Effector memory CD4-positive, alpha-beta T cell (primary cell): ENCODE measurements around the gene P2RX2.

Experiments used
- DNase-seq, 3 donors: peaks; one replicate each; pipeline ENCODE4 v3.0.0-alpha.2; 2020
- H3K27ac ChIP-seq: 2 replicates; pipeline ENCODE4 v1.7.0; 2013; ENCODE audit warnings: mild to moderate bottlenecking, low read length, moderate library complexity; ENCODE audit not compliant: insufficient read depth, poor library complexity, severe bottlenecking
- H3K27me3 ChIP-seq: replicated peaks from 2 replicates; pipeline ENCODE4 v1.7.0; 2013; ENCODE audit warnings: mild to moderate bottlenecking, low read length; ENCODE audit not compliant: insufficient read depth, control insufficient read depth, poor library complexity, severe bottlenecking
- H3K36me3 ChIP-seq: 2 replicates; pipeline ENCODE4 v1.7.0; 2013; ENCODE audit warnings: mild to moderate bottlenecking, low read length, moderate library complexity; ENCODE audit not compliant: control insufficient read depth, insufficient read depth
- H3K4me1 ChIP-seq: 2 replicates; pipeline ENCODE4 v1.7.0; 2013; ENCODE audit warnings: low read length, mild to moderate bottlenecking; ENCODE audit not compliant: control insufficient read depth, insufficient read depth, poor library complexity, severe bottlenecking
- H3K4me3 ChIP-seq: 2 replicates; pipeline ENCODE4 v1.7.0; 2013; ENCODE audit warnings: low read length, low read depth, mild to moderate bottlenecking; ENCODE audit not compliant: insufficient read depth, poor library complexity, severe bottlenecking
- H3K9me3 ChIP-seq: 2 replicates; pipeline ENCODE4 v1.7.0; 2013; ENCODE audit warnings: mild to moderate bottlenecking, low read length, moderate library complexity; ENCODE audit not compliant: control insufficient read depth

P2RX2 gene

DNA sequence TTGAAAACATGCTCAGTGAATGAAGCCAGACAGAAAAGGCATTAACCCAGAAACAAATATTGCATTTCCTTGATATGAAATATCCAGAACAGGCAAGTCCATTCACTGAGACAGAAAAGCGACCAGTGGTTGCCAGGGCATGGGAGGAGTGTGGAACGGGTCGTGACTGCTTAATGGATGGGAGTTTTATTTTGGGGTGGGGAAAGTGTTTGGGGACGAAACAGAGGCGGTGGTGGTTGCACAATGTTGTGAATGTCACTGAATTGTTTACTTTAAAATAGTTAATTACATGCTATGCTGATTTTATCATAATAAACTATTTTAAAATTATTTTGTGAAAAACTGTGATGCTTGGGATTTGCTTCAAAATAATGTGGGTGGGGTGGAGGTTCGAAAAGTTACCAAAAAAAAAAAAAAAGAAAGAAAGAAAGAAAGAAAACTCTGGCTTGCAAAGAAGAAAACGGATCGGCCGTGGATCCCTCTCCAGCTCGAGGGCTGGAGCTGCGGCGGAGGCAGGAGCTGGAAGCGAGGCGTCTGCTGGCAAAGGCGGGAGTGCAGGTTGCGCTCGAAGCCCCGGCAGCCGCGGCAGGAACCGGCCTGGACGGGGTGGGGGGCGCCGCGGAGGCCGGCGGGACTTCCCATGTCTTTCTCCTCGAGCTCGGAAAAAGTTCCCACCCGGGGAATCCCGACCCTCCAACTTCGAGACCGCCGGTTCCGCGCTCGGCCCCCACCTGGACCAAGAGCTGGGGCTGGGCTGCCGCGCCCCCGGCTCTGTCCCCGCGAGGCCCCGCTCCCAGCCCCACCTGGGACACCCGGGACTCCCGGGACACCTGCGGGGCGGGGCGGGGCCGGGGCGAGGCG lies 524 bp upstream of the P2RX2 start:
- H3K36me3 ChIP-seq, result no peaks in the 10 kb centered on the region
- no peak overlapping the region for H3K27ac ChIP-seq
- DNase-seq, result no peak
- no peaks in the 10 kb centered on the region for H3K9me3 ChIP-seq
- H3K4me3 ChIP-seq, result no peak overlapping the region
- peaks cover 3% of the 10 kb centered on the region for H3K4me1 ChIP-seq
- peaks cover 30% of the 10 kb centered on the region for H3K27me3 ChIP-seq

DNA sequence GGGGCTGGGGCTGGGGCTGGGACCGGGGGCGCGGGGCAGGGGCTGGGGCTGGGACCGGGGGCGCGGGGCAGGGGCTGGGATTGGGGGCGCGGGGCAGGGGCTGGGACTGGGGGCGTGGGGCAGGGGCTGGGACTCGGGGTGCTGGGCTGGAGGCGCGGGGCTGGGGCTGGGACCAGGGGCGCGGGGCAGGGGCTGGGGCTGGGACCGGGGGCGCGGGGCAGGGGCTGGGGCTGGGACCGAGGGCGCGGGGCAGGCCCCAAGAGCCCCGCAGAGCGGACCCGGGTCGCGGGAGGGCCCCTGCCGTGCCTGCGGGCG lies 452 bp downstream of the P2RX2 start:
- peaks cover 30% of the 10 kb centered on the region for H3K27me3 ChIP-seq
- H3K4me3 ChIP-seq, result no peak overlapping the region
- no peak for DNase-seq
- H3K4me1 ChIP-seq, result peaks cover 3% of the 10 kb centered on the region
- no peaks in the 10 kb centered on the region for H3K9me3 ChIP-seq
- H3K36me3 ChIP-seq, result peaks cover under 1% of the 10 kb centered on the region
- H3K27ac ChIP-seq, result no peak overlapping the region

DNA sequence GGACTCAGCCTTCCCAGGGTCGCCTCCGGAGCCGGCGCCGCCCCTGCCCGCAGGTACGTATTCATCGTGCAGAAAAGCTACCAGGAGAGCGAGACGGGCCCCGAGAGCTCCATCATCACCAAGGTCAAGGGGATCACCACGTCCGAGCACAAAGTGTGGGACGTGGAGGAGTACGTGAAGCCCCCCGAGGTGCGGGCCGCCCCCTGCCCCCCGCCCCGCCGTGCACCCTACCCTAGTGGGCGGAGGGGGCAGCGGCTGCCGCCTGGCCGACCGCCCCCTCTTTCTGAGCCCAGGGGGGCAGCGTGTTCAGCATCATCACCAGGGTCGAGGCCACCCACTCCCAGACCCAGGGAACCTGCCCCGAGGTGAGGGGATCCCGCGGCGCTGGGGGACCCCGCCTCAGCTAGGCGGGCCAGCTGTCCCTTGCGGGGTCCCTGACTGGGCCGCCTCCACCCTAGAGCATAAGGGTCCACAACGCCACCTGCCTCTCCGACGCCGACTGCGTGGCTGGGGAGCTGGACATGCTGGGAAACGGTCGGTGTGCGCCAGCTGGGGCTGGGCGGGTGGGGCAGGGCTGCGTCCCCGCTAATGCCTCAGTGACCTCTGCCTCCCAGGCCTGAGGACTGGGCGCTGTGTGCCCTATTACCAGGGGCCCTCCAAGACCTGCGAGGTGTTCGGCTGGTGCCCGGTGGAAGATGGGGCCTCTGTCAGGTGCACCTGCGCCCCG lies 973 bp downstream of the P2RX2 start:
- Histone ChIP-seq H3K36me3 (peaks cover 6% of the 10 kb centered on the region), H3K4me1 (peaks cover 3% of the 10 kb centered on the region), H3K9me3 (no peaks in the 10 kb centered on the region), H3K27ac (no peak overlapping the region), H3K27me3 (peaks cover 30% of the 10 kb centered on the region), H3K4me3 (no peak overlapping the region)
- DNase-seq, result no peak

DNA sequence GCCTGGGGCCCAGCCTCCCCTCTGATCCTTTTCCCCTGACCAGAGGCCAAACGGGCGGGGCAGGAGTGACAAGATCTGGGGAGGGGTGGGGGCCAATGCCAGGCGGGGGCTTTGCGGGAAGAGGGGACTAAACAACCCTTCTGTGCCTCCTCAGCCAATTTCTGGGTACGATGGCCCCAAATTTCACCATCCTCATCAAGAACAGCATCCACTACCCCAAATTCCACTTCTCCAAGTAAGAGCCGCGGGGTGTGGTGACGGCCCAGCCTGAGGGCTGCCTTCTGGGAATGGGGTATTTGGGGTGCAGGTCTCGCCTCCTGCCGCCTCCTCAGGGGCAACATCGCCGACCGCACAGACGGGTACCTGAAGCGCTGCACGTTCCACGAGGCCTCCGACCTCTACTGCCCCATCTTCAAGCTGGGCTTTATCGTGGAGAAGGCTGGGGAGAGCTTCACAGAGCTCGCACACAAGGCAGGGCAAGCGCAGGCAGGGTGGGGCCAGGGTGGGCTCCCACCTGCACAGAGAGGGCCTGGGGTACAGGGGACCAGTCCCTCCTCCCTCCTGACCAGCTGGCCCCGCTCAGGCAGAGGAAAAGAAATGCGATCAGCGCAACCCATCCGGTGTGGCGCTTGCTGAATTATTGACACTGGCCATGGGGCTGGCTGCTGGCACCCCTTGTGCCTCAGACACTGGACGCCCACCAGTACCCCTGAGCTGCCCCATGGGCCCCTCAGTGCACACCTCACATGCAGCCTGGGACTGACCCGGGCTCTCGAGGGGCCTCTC lies 1.7 kb downstream of the P2RX2 start:
- Histone ChIP-seq H3K27me3 (peaks cover 26% of the 10 kb centered on the region), H3K4me3 (no peak overlapping the region), H3K27ac (no peak overlapping the region), H3K9me3 (no peaks in the 10 kb centered on the region), H3K4me1 (peaks cover 3% of the 10 kb centered on the region), H3K36me3 (peaks cover 13% of the 10 kb centered on the region)
- DNase-seq, result no peak

DNA sequence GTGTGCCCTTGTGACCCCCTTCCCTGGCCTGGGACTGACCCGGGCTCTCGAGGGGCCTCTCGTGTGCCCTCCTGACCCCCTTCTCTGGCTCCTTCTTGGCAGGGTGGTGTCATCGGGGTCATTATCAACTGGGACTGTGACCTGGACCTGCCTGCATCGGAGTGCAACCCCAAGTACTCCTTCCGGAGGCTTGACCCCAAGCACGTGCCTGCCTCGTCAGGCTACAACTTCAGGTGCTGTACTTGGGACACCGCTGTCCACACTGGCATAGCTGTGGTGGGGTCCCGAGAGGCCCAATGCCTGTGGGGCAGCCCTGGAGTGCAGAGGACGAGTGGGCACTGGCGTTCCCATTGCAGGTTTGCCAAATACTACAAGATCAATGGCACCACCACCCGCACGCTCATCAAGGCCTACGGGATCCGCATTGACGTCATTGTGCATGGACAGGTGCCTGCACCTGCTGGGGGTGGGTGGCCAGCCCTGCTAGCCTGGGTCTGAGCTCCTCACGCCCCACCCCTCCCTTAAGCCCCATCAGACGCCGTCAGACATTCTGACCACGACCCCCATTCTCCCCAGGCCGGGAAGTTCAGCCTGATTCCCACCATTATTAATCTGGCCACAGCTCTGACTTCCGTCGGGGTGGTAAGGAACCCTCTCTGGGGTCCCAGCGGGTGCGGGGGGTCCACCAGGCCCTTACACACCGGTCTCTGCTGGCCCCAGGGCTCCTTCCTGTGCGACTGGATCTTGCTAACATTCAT lies 2.5 kb downstream of the P2RX2 start:
- Histone ChIP-seq H3K27me3 (peaks cover 18% of the 10 kb centered on the region), H3K36me3 (peaks cover 15% of the 10 kb centered on the region), H3K27ac (no peak overlapping the region), H3K4me1 (peaks cover 3% of the 10 kb centered on the region), H3K9me3 (no peaks in the 10 kb centered on the region), H3K4me3 (no peak overlapping the region)
- DNase-seq, result no peak

DNA sequence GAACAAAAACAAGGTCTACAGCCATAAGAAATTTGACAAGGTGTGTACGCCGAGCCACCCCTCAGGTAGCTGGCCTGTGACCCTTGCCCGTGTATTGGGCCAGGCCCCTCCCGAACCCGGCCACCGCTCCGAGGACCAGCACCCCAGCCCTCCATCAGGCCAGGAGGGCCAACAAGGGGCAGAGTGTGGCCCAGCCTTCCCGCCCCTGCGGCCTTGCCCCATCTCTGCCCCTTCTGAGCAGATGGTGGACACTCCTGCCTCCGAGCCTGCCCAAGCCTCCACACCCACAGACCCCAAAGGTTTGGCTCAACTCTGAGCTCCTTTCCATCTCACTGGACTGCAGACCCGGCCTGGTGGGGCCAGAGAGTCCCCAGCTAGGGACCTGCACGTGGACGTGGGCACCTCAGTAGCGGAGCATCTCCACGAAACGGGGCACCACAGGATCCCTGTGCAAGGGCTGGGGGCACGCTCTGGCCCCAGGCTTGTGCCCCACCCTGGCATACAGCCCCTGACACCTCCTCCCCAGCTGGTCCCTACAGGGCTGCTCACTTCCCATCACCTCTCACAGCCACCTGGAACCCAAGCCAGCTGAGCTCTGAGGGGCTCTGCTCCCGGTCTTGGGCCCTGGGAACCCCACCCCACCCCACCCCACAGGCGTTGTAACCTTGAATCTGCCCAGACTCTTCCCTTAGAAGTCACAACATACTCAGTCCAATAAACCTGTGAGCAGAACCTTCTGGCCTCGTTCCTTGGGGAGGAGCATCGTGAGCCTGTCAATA lies 3.3 kb downstream of the P2RX2 start:
- peaks cover 15% of the 10 kb centered on the region for H3K36me3 ChIP-seq
- no peaks in the 10 kb centered on the region for H3K9me3 ChIP-seq
- DNase-seq, result no peak
- H3K27ac ChIP-seq, result no peak overlapping the region
- H3K4me1 ChIP-seq, result peaks cover 3% of the 10 kb centered on the region
- no peak overlapping the region for H3K4me3 ChIP-seq
- H3K27me3 ChIP-seq, result peaks cover 15% of the 10 kb centered on the region

DNA sequence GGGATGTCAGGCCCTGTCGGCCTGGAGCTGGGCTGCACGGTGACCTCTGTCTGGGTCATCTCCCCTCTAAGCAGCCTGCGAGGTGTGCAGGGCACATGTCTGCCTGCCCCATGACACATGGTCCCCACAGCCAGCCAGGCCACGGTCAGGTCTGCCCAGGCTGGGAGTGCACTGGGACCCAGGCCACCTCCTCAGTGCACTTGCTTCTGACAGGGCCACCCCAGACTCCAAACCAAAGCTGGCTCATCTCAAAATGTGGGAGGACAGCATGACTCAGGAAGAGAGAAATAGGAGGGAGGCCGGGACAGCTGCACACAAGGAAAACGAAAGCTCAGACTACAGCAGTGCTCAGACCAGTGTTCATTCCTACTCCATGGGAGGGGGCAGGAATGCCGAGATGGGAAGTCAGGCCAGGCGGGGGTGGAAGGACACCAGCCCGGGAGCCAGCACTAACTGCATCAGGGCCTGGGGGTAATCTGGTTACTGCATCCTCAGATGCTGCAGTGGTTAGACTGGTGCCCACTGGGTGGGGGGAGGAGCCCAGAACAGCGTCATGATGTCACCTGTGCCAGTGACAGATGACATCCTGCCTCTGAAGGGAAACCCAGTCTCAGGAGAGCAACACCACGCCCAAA lies 4.0 kb downstream of the P2RX2 start:
- no peak for DNase-seq
- H3K4me3 ChIP-seq, result no peak overlapping the region
- H3K9me3 ChIP-seq, result no peaks in the 10 kb centered on the region

DNA sequence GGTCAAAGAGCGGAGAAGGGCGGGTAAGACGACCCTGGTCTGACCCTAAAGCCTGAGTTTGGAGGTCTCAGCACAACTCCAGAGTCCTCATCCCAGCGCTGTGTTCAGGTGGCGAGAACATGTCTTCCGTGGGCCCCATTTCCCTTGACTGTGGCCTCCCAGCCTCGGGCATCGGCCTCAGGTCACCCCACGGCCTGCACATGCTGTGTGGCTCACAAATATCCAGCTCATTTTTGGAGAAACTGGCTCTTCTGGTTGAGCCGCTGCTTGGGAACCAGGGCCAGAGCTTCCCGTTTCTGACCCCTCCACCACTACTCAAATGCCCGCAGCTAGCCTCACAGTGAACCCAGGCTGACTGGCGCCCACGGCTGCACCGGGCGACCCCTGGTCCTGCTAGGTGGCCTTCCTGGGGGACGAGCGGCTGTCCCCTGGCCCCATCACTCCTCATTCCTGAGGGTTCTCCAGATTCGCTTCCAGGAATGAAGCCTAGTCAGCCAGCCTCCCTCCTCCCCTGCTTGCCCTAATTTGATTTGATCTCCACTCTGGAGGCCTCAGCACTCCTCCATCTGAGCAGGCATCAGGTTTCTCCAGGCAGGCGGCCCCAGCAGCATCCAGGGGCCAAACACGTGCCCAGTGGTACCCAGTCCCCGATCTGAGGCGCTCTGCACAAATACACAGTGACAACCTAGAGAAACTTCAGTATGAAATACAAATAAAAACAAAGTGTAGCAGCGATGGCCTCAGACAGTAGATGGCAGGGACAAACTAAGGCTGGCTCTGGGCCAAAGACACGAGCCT lies 4.7 kb downstream of the P2RX2 start:
- Histone ChIP-seq H3K4me1 (peaks cover under 1% of the 10 kb centered on the region), H3K4me3 (no peak overlapping the region), H3K27ac (no peak overlapping the region)

More for the DNA sequence above, 4.0 kb downstream of the P2RX2 start:
- H3K27ac ChIP-seq, result no peak overlapping the region
- H3K27me3 ChIP-seq, result peaks cover 9% of the 10 kb centered on the region
- peaks cover 3% of the 10 kb centered on the region for H3K4me1 ChIP-seq
- peaks cover 15% of the 10 kb centered on the region for H3K36me3 ChIP-seq

More for the DNA sequence above, 4.7 kb downstream of the P2RX2 start:
- Histone ChIP-seq H3K27me3 (peaks cover 1% of the 10 kb centered on the region), H3K9me3 (no peaks in the 10 kb centered on the region), H3K36me3 (peaks cover 15% of the 10 kb centered on the region)
- DNase-seq, result no peak
